ENCODE results near the gene IFI16. TPM values are rescaled to one million over a fixed set of nuclear protein-coding genes. Genes with fewer than 3 reads are reported as not detected.

IFI16 gene
- total and polyA plus RNA-seq, 2 of the 4 experiments (the other 2 are of a cell fraction), result 45.0 to 65.3 TPM

- intact Hi-C loops (cut with micrococcal nuclease), result loop anchor here (1.0 to 10.0 kb wide), 6 partner anchors 73 to 1110 kb away; no protein-coding TSS in a partner anchor
- in situ Hi-C loops (cut with MboI; ENCODE audit: low sequenced_read_pairs), result loop anchor here (5.0 kb wide), 1 partner anchor 865 kb away; no protein-coding TSS in a partner anchor
These were observed 62.4 kb downstream of the IFI16 start for GRCh38 chr1:159071970-159072582.

More at GRCh38 chr1:159071970-159072582, 62.4 kb downstream of the IFI16 start:
- ChIA-PET CTCF (interaction anchor here (0.7 to 4.6 kb wide), 5 partner anchors 19 to 867 kb away, joined by 3 to 25 read pairs (median 3); no protein-coding TSS in a partner anchor), POLR2A (ENCODE audit: unreplicated experiment) (interaction anchor here (0.5 kb wide), 1 partner anchor 62 kb away, joined by 3 read pairs; no protein-coding TSS in a partner anchor)
- Histone ChIP-seq H3K9ac (ENCODE audit: low read depth, low read length) (no peak overlapping the region), H3K18ac (ENCODE audit: low read depth, low read length) (no peak overlapping the region), H3K27me3 (ENCODE audit: control insufficient read depth, insufficient read depth, low read length) (no peaks in the 10 kb centered on the region), H3K9me1 (ENCODE audit: insufficient read depth, low read length) (no peaks in the 10 kb centered on the region), H2AFZ (replicated peaks; ENCODE audit: low read length, poor library complexity) (no peak overlapping the region), H3K4me1 (ENCODE audit: control insufficient read depth, insufficient read depth, low read length) (no peaks in the 10 kb centered on the region), H3K27ac (ENCODE audit: insufficient read depth, low read length) (no peak overlapping the region), H2AK5ac (ENCODE audit: low read depth, low read length) (no peak overlapping the region), H2AK9ac (replicated peaks; ENCODE audit: low read depth, low read length, poor library complexity) (no peak overlapping the region), H2BK120ac (ENCODE audit: low read depth, low read length) (no peak overlapping the region), H2BK5ac (ENCODE audit: low read depth, low read length, poor library complexity, severe bottlenecking) (no peak overlapping the region), H4K91ac (ENCODE audit: insufficient read depth, low read depth, low read length) (no peak overlapping the region), H3K23ac (ENCODE audit: low read depth, low read length) (no peak overlapping the region), H3K9me3 (ENCODE audit: control insufficient read depth, insufficient read depth, low read length) (no peaks in the 10 kb centered on the region), H3K56ac (ENCODE audit: extremely low read depth, insufficient read depth, low read length) (no peak overlapping the region), H3K4me3 (ENCODE audit: insufficient read depth, low read depth, low read length) (no peak overlapping the region), H3K14ac (replicated peaks; ENCODE audit: low read depth, low read length) (no peak overlapping the region), H3K79me1 (ENCODE audit: low read depth in 1 of 2, low read length in 2 of 2) (no peaks in the 10 kb centered on the region), H2BK20ac (ENCODE audit: low read depth, low read length) (no peak overlapping the region), H3K36me3 (ENCODE audit: control insufficient read depth, insufficient read depth, low read length) (no peaks in the 10 kb centered on the region), H3K4me2 (ENCODE audit: low read depth, low read length) (no peak overlapping the region), H4K5ac (ENCODE audit: low read depth, low read length) (no peak overlapping the region), H4K20me1 (ENCODE audit: insufficient read depth, low read length) (no peaks in the 10 kb centered on the region), H3K4ac (ENCODE audit: low read depth, low read length) (no peak overlapping the region), H2BK15ac (ENCODE audit: low read depth, low read length) (no peak overlapping the region), H4K8ac (ENCODE audit: low read depth in 2 of 2, low read length in 2 of 2) (no peak overlapping the region)
- dilution Hi-C loops (cut with HindIII; ENCODE audit: low sequenced_read_pairs, unreplicated experiment), result no loop called here
- DNase-seq (peak; percentile 80), ATAC-seq (ENCODE audit: low read depth) (peak; percentile 99)
- no TSS peak for BruUV-seq (replicated peaks)
- peak; percentile 57 for TF ChIP-seq SMC3 (IDR thresholded peaks at IDR 0.05; ENCODE audit: low read depth, low read length)
- TF ChIP-seq, protein P1, sequence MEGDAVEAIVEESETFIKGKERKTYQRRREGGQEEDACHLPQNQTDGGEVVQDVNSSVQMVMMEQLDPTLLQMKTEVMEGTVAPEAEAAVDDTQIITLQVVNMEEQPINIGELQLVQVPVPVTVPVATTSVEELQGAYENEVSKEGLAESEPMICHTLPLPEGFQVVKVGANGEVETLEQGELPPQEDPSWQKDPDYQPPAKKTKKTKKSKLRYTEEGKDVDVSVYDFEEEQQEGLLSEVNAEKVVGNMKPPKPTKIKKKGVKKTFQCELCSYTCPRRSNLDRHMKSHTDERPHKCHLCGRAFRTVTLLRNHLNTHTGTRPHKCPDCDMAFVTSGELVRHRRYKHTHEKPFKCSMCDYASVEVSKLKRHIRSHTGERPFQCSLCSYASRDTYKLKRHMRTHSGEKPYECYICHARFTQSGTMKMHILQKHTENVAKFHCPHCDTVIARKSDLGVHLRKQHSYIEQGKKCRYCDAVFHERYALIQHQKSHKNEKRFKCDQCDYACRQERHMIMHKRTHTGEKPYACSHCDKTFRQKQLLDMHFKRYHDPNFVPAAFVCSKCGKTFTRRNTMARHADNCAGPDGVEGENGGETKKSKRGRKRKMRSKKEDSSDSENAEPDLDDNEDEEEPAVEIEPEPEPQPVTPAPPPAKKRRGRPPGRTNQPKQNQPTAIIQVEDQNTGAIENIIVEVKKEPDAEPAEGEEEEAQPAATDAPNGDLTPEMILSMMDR (conservative IDR thresholded peaks at IDR 0.05; ENCODE audit: low read depth, low read length), result peak; percentile 78
- peak; percentile 83 for TF ChIP-seq RAD21 (IDR thresholded peaks at IDR 0.05; ENCODE audit: low read length)
- no peak for TF ChIP-seq BHLHE40 (IDR thresholded peaks at IDR 0.05; ENCODE audit: low read depth, low read length)
- TF ChIP-seq MAFK (IDR thresholded peaks at IDR 0.05; ENCODE audit: low read depth, low read length), result no peak
